ENCODE measurements around the gene STK32C. TPM values are rescaled to one million over a fixed set of nuclear protein-coding genes. Genes with fewer than 3 reads are reported as not detected.

STK32C gene
- total RNA-seq, 4 donors from 2014 or later = 4.8 to 10.9 (median 7.8) TPM

- Histone ChIP-seq H3K4me3 (no peak overlapping the region), H3K27ac (replicated peaks in 1 of 4) (no peak overlapping the region)
- 100% methylated on average over 1 of the region's 11 CpGs for WGBS
Measured at GRCh38 chr10:132199268-132199853, 108.4 kb downstream of the STK32C start.

GRCh38 chr10:132198381-132199181 lies 109.2 kb downstream of the STK32C start:
- 94% methylated on average over 23 of the region's 35 CpGs for WGBS
- Histone ChIP-seq H3K27ac (replicated peaks in 1 of 4) (no peak overlapping the region), H3K9me3 (no peaks in the 10 kb centered on the region), H3K4me1 (peaks cover 0 to 5% (median 0%) of the 10 kb centered on the region in 4 donors), H3K36me3 (peaks cover 0 to 47% (median 0%) of the 10 kb centered on the region in 4 donors), H3K27me3 (no peaks in the 10 kb centered on the region), H3K4me3 (no peak overlapping the region)
- intact Hi-C loops (cut with DNase I) = no loop called here
- DNase-seq (ENCODE audit: extremely low spot score) = no peak
- TF ChIP-seq CTCF (IDR thresholded peaks at IDR 0.05) (no peak), POLR2AphosphoS5 (IDR thresholded peaks at IDR 0.05) (no peak), POLR2A (IDR thresholded peaks at IDR 0.05; ENCODE audit: low read depth) (no peak), EP300 (IDR thresholded peaks at IDR 0.05) (no peak)

More at GRCh38 chr10:132199268-132199853, 108.4 kb downstream of the STK32C start:
- Histone ChIP-seq H3K9me3 (no peaks in the 10 kb centered on the region), H3K27me3 (no peaks in the 10 kb centered on the region), H3K4me1 (no peaks in the 10 kb centered on the region), H3K36me3 (peaks cover 0 to 51% (median 0%) of the 10 kb centered on the region in 4 donors)
- DNase-seq (ENCODE audit: extremely low spot score) = no peak
- intact Hi-C loops (cut with DNase I) = no loop called here
- TF ChIP-seq POLR2AphosphoS5 (IDR thresholded peaks at IDR 0.05) = no peak
- TF ChIP-seq CTCF (IDR thresholded peaks at IDR 0.05) = no peak
- TF ChIP-seq EP300 (IDR thresholded peaks at IDR 0.05) = no peak
- no peak for TF ChIP-seq POLR2A (IDR thresholded peaks at IDR 0.05; ENCODE audit: low read depth)

GRCh38 chr10:132198068-132198370 lies 109.7 kb downstream of the STK32C start:
- no peaks in the 10 kb centered on the region for H3K27me3 ChIP-seq
- no peak for DNase-seq (ENCODE audit: extremely low spot score)
- intact Hi-C loops (cut with DNase I) = no loop called here
- 83% methylated on average over 2 of the region's 3 CpGs for WGBS
- TF ChIP-seq EP300 (IDR thresholded peaks at IDR 0.05) (no peak), POLR2AphosphoS5 (IDR thresholded peaks at IDR 0.05) (no peak), POLR2A (IDR thresholded peaks at IDR 0.05; ENCODE audit: low read depth) (no peak), CTCF (IDR thresholded peaks at IDR 0.05) (no peak)
- H3K4me1 ChIP-seq = peaks cover 0 to 8% (median 0%) of the 10 kb centered on the region in 4 donors
- no peak overlapping the region for H3K4me3 ChIP-seq
- H3K27ac ChIP-seq (replicated peaks in 1 of 4) = no peak overlapping the region
- H3K9me3 ChIP-seq = no peaks in the 10 kb centered on the region
- H3K36me3 ChIP-seq = peaks cover 0 to 47% (median 0%) of the 10 kb centered on the region in 4 donors

GRCh38 chr10:132197271-132198067 lies 110.3 kb downstream of the STK32C start:
- Histone ChIP-seq H3K4me1 (peaks cover 0 to 14% (median 0%) of the 10 kb centered on the region in 4 donors), H3K36me3 (peaks cover 0 to 42% (median 0%) of the 10 kb centered on the region in 4 donors), H3K9me3 (no peaks in the 10 kb centered on the region), H3K4me3 (no peak overlapping the region), H3K27me3 (no peaks in the 10 kb centered on the region), H3K27ac (replicated peaks in 1 of 4) (no peak overlapping the region)
- intact Hi-C loops (cut with DNase I) = no loop called here
- no peak for DNase-seq (ENCODE audit: extremely low spot score)
- TF ChIP-seq POLR2A (IDR thresholded peaks at IDR 0.05; ENCODE audit: low read depth) = no peak
- TF ChIP-seq EP300 (IDR thresholded peaks at IDR 0.05) = no peak
- TF ChIP-seq POLR2AphosphoS5 (IDR thresholded peaks at IDR 0.05) = no peak
- no peak for TF ChIP-seq CTCF (IDR thresholded peaks at IDR 0.05)
- 77% methylated on average over 10 of the region's 25 CpGs for WGBS

All from esophagus muscularis mucosa (tissue), 4 donors.